Neutrophil (primary cell): ENCODE results near the gene SLC46A2.

Experiments used
- H3K27ac ChIP-seq: fragments of 200-600 bp; sonication (generic); 2 replicates; pipeline ENCODE4 v1.5.1; 2016; ENCODE audit warnings: mild to moderate bottlenecking, moderate library complexity
- H3K27me3 ChIP-seq: fragments of 200-600 bp; sonication (generic); 2 replicates; pipeline ENCODE4 v1.6.0; 2016; ENCODE audit warnings: mild to moderate bottlenecking
- H3K36me3 ChIP-seq: fragments of 200-600 bp; sonication (generic); 2 replicates; pipeline ENCODE4 v1.5.1; 2017
- H3K4me1 ChIP-seq, 2 experiments: fragments of 200-600 bp in 1 of 2; sonication (generic) in 1 of 2; 1 replicate in 1 of 2; 2 replicates in 1 of 2; pipeline versions ENCODE4 v1.5.1 to v1.6.1; 2013 to 2016; ENCODE audit warnings: low read depth in 1 of 2, low read length in 1 of 2, mild to moderate bottlenecking in 1 of 2, moderate library complexity in 1 of 2; ENCODE audit not compliant: control insufficient read depth in 1 of 2, insufficient read depth in 1 of 2
- H3K4me3 ChIP-seq, 2 experiments: fragments of 200-600 bp in 1 of 2; sonication (generic) in 1 of 2; 1 replicate in 1 of 2; 2 replicates in 1 of 2; pipeline ENCODE4 v1.5.1; 2013 to 2016; ENCODE audit warnings: low read depth in 1 of 2, low read length in 1 of 2, mild to moderate bottlenecking in 1 of 2, moderate library complexity in 1 of 2
- H3K9me3 ChIP-seq: fragments of 200-600 bp; sonication (generic); 2 replicates; pipeline ENCODE4 v1.5.1; 2016
- CTCF ChIP-seq: fragments of 200-600 bp; sonication (generic); IDR thresholded peaks from 2 replicates; pipeline ENCODE4 v1.5.1; 2016; ENCODE audit warnings: antibody characterized with exemption

The SLC46A2 gene

GRCh38 chr9:112873773-112874405, 16.8 kb downstream of the SLC46A2 start:
- Histone ChIP-seq H3K4me1 (peaks cover 12 to 16% of the 10 kb centered on the region in 2 experiments), H3K9me3 (no peaks in the 10 kb centered on the region), H3K36me3 (peaks cover 5% of the 10 kb centered on the region), H3K4me3 (no peak overlapping the region), H3K27ac (no peak overlapping the region), H3K27me3 (no peaks in the 10 kb centered on the region)
- no peak for TF ChIP-seq CTCF

DNA sequence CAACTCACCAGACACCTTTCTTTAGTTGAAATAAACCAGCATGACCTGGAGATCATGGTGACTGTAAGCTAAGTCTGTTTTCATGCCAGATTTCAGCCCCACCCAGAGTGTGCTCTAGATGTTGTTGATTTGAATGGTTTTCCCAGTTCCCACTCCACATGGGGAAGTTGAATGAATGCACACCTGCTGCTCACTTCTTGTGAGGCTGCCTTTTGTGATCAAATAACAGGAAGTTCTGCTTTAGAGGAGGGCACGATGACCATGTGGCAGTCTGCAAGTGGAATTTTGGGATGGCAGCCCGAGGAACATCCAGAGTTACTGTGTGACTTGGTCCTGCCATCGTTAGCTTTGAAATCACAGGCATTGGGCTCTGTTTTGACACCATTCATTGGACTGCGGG, 18.7 kb downstream of the SLC46A2 start:
- H3K27me3 ChIP-seq: no peaks in the 10 kb centered on the region
- H3K27ac ChIP-seq: peak overlapping the region; percentile 82
- TF ChIP-seq CTCF: no peak
- H3K4me1 ChIP-seq: peaks cover 14 to 25% of the 10 kb centered on the region in 2 experiments
- peaks cover 11% of the 10 kb centered on the region for H3K36me3 ChIP-seq
- H3K9me3 ChIP-seq: no peaks in the 10 kb centered on the region
- no peak overlapping the region for H3K4me3 ChIP-seq

DNA sequence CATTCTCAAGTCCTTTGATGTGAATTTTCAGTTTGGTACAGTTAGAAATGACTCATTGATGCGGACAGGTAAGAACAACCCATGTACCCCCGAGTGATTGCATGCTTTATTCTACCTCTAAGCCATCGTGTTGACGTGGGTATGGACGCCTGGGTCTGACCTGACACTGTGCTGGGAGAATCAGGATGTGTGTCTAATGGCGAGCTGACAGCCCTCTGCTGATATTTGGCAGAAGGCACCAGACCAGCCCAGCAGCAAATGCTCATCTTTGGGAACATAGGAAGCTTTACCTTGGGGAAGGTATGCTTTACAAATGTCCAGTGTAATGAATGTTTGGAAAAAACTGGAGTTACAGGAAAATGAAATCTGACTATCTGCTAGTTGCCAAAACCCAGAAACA, 20.1 kb downstream of the SLC46A2 start:
- TF ChIP-seq CTCF: no peak
- Histone ChIP-seq H3K36me3 (peaks cover 11% of the 10 kb centered on the region), H3K9me3 (no peaks in the 10 kb centered on the region), H3K27me3 (no peaks in the 10 kb centered on the region), H3K27ac (no peak overlapping the region), H3K4me1 (peaks cover 18 to 38% of the 10 kb centered on the region in 2 experiments), H3K4me3 (no peak overlapping the region)

DNA sequence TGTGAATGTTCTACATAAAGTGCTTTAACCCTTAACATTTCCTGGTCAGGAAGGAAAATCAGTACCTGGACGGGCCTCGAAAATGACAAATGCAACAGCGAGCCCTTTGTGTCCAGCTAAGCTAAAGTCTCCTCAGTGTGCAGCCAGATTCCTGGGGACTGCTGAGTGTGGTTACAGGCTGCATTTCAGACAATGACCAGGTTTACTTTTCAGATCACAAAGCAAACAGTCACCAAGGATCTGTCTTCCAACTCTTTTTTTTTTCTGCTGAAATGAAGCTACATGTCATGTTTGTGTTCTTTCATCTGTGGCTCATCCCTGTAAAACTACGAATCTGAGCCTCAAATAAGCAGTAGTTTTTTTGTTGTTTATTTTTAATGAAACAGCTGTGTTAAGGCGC, 20.8 kb downstream of the SLC46A2 start:
- Histone ChIP-seq H3K4me3 (no peak overlapping the region), H3K9me3 (no peaks in the 10 kb centered on the region), H3K36me3 (peaks cover 11% of the 10 kb centered on the region), H3K27ac (no peak overlapping the region), H3K4me1 (peaks cover 22 to 43% of the 10 kb centered on the region in 2 experiments), H3K27me3 (no peaks in the 10 kb centered on the region)
- no peak for TF ChIP-seq CTCF

- H3K27me3 ChIP-seq: no peaks in the 10 kb centered on the region
- peaks cover 11% of the 10 kb centered on the region for H3K36me3 ChIP-seq
- no peak overlapping the region for H3K4me3 ChIP-seq
- peaks cover 31 to 51% of the 10 kb centered on the region in 2 experiments for H3K4me1 ChIP-seq
- no peak for TF ChIP-seq CTCF
- no peak overlapping the region for H3K27ac ChIP-seq
- no peaks in the 10 kb centered on the region for H3K9me3 ChIP-seq
These were observed 21.6 kb downstream of the SLC46A2 start for GRCh38 chr9:112869041-112869529.
